GM12891 (cell line): Measurements from ENCODE around the gene SLFN12L.
"Not testable (repeated sequence)": the region's sequence is repeated elsewhere in the genome, so short reads cannot be mapped to it uniquely, and the experiment has no call there.

Experiments
- POLR2A ChIP-seq: IDR thresholded peaks from 2 replicates; pipeline ENCODE4 v1.6.1; 2011; ENCODE audit warnings: low read depth, low read length, control low read depth
- POLR2AphosphoS5 ChIP-seq: IDR thresholded peaks from 2 replicates; pipeline ENCODE4 v1.6.1; 2011; ENCODE audit warnings: low read depth, low read length, control low read depth
- POU2F2 ChIP-seq: IDR thresholded peaks from 2 replicates; pipeline ENCODE4 v1.6.1; 2011; ENCODE audit warnings: low read depth, mild to moderate bottlenecking, control low read depth, low read length, moderate library complexity
- TAF1 ChIP-seq: IDR thresholded peaks from 2 replicates; pipeline ENCODE4 v1.6.1; 2011; ENCODE audit warnings: low read depth, low read length, control low read depth

DNA sequence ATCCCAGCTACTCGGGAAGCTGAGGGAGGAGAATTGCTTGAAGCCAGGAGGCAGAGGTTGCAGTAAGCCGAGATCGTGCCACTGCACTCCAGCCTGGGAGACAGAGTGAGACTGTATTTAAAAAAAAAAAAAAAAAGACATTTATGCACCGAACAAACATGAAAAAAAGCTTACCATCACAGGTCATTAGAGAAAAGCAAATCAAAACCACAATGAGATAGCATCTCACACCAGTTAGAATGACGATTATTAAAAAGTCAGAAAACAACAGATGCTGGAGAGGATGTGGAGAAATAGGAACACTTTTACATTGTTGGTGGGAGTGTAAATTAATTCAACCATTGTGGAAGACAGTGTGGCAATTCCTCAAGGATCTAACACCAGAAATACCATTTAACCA is 19.0 kb downstream of the SLFN12L start:
- TF ChIP-seq POLR2A, TAF1, POU2F2, POLR2AphosphoS5: not testable (repeated sequence)
